WTC11 (cell line): Measurements from ENCODE around the gene GDF2. TPM values are rescaled to one million over a fixed set of nuclear protein-coding genes. Genes with fewer than 3 reads are reported as not detected.

Experiments
- ATAC-seq: fragments of 200-7000 bp; cut with Tn5 transposase; 2 replicates; pipeline ENCODE4 v1.10.0; 2021; ENCODE audit warnings: mild to moderate bottlenecking, moderate library complexity
- CTCF ChIA-PET: fragments of 300-600 bp; sonication (Branson Sonifier 250); formaldehyde crosslinking; loops from one replicate; lab custom pipeline; 2021; ENCODE audit warnings: antibody characterized with exemption; lab: Charles Lee
- POLR2A ChIA-PET: fragments of 350-600 bp; sonication (Branson Sonifier 250); formaldehyde crosslinking; loops from one replicate; lab custom pipeline; 2021; ENCODE audit warnings: antibody characterized with exemption; lab: Charles Lee
- DNase-seq: peaks from one replicate; pipeline ENCODE4 v3.0.0; 2021; ENCODE audit warnings: low spot score
- H3K27ac Mint-ChIP-seq: 2 replicates; pipeline ENCODE4 v1.8.0; 2021; ENCODE audit warnings: mixed read lengths
- H3K27me3 Mint-ChIP-seq: 2 replicates; pipeline ENCODE4 v1.8.0; 2021; ENCODE audit warnings: low read depth, mild to moderate bottlenecking, moderate library complexity, mixed read lengths
- H3K36me3 Mint-ChIP-seq: 2 replicates; pipeline ENCODE4 v1.8.0; 2021; ENCODE audit warnings: mixed read lengths
- H3K4me1 Mint-ChIP-seq: 2 replicates; pipeline ENCODE4 v1.8.0; 2022; ENCODE audit warnings: mixed read lengths
- H3K4me3 Mint-ChIP-seq: 2 replicates; pipeline ENCODE4 v1.8.0; 2021; ENCODE audit warnings: mild to moderate bottlenecking, moderate library complexity, mixed read lengths
- H3K9me3 Mint-ChIP-seq: 2 replicates; pipeline ENCODE4 v1.8.0; 2021; ENCODE audit warnings: mixed read lengths
- CBFB ChIP-seq: sonication (generic); formaldehyde crosslinking; IDR thresholded peaks from 2 replicates; pipeline ENCODE4 v1.8.1; 2022; ENCODE audit warnings: mild to moderate bottlenecking, low read depth, missing genetic modification reagents
- ESRRA ChIP-seq: sonication (generic); formaldehyde crosslinking; IDR thresholded peaks from 2 replicates; pipeline ENCODE4 v1.8.1; 2022; ENCODE audit warnings: mild to moderate bottlenecking, missing genetic modification reagents, borderline replicate concordance
- GABPB1 ChIP-seq: sonication (generic); formaldehyde crosslinking; IDR thresholded peaks from 2 replicates; pipeline ENCODE4 v1.8.1; 2023; ENCODE audit warnings: mild to moderate bottlenecking, missing genetic modification reagents
- IRF2 ChIP-seq: sonication (generic); formaldehyde crosslinking; IDR thresholded peaks from 2 replicates; pipeline ENCODE4 v1.8.0; 2022; ENCODE audit warnings: low read depth, missing genetic modification reagents, borderline replicate concordance
- NFE2L1 ChIP-seq: sonication (generic); formaldehyde crosslinking; IDR thresholded peaks from 2 replicates; pipeline ENCODE4 v1.8.1; 2023; ENCODE audit warnings: missing genetic modification reagents
- NR1H2 ChIP-seq: sonication (generic); formaldehyde crosslinking; IDR thresholded peaks from 2 replicates; pipeline ENCODE4 v1.9.0; 2021; ENCODE audit warnings: mild to moderate bottlenecking, moderate library complexity, missing genetic modification reagents
- NR3C1 ChIP-seq: sonication (generic); formaldehyde crosslinking; conservative IDR thresholded peaks from 2 replicates; pipeline ENCODE4 v1.8.1; 2023; ENCODE audit warnings: low read depth, mild to moderate bottlenecking, missing genetic modification reagents
- RELA ChIP-seq: sonication (generic); formaldehyde crosslinking; IDR thresholded peaks from 2 replicates; pipeline ENCODE4 v1.8.1; 2022; ENCODE audit warnings: missing genetic modification reagents, mild to moderate bottlenecking, borderline replicate concordance
- RORB ChIP-seq: fragments of 250-450 bp; sonication (Bioruptor Pico); IDR thresholded peaks from 2 replicates; pipeline ENCODE4 v1.9.0; 2021; ENCODE audit warnings: mild to moderate bottlenecking
- ZBTB21 ChIP-seq: sonication (generic); formaldehyde crosslinking; IDR thresholded peaks from 2 replicates; pipeline ENCODE4 v1.8.1; 2023; ENCODE audit warnings: mild to moderate bottlenecking, missing genetic modification reagents, borderline replicate concordance
- ZNF317 ChIP-seq: sonication (generic); formaldehyde crosslinking; IDR thresholded peaks from 2 replicates; pipeline ENCODE4 v1.8.1; 2023; ENCODE audit warnings: low read depth, mild to moderate bottlenecking, moderate library complexity, missing genetic modification reagents, borderline replicate concordance
- ZNF396 ChIP-seq: fragments of 250-450 bp; sonication (Bioruptor Pico); IDR thresholded peaks from 2 replicates; pipeline ENCODE4 v1.8.0; 2021; ENCODE audit warnings: mild to moderate bottlenecking, moderate library complexity, borderline replicate concordance
- total RNA-seq: library from RNA; stranded (reverse); gene quantifications from 3 replicates; pipeline ENCODE4 v1.2.3, GENCODE V29; 2021
- TF ChIP-seq, protein P1 (sequence below): sonication (generic); formaldehyde crosslinking; IDR thresholded peaks from 2 replicates; pipeline ENCODE4 v1.8.1; 2023; ENCODE audit warnings: mild to moderate bottlenecking, missing genetic modification reagents, borderline replicate concordance
- TF ChIP-seq, protein P2 (sequence below): fragments of 250-450 bp; sonication (Bioruptor Pico); IDR thresholded peaks from 2 replicates; pipeline ENCODE4 v1.9.0; 2021; ENCODE audit warnings: mild to moderate bottlenecking
- TF ChIP-seq, protein P3 (sequence below): sonication (generic); formaldehyde crosslinking; IDR thresholded peaks from 2 replicates; pipeline ENCODE4 v1.8.1; 2022; ENCODE audit warnings: low read depth, missing genetic modification reagents, borderline replicate concordance
- TF ChIP-seq, protein P4 (sequence below): sonication (generic); formaldehyde crosslinking; IDR thresholded peaks from 2 replicates; pipeline ENCODE4 v1.8.1; 2022; ENCODE audit warnings: low read depth, mild to moderate bottlenecking, moderate library complexity, missing genetic modification reagents, borderline replicate concordance
- TF ChIP-seq, protein P5 (sequence below): fragments of 250-450 bp; sonication (Bioruptor Pico); IDR thresholded peaks from 2 replicates; pipeline ENCODE4 v1.9.0; 2021; ENCODE audit warnings: moderate library complexity, mild to moderate bottlenecking, inconsistent platforms, borderline replicate concordance

Gene GDF2
- total RNA-seq, 1 experiment from 2014 or later = not detected

DNA sequence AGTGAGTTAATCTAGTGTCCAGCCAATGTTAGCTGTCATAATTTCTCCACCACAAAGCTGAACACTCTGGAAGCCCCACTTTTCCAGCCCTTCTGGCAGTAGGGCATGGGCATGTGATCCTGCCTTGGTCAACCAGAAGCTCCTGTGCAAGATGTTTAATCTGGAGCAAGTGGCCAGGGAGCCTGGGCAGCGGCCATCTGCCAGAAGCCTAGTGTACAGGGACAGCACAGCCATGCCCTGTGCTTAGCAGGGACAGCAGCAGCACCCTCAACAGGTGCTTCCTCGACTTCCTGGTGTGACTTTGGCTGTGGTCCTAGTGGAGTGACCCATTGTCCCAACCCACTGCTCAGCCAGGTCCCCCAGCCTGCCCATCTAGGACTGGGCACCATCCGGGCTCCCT is 36.2 kb downstream of the GDF2 start (continued):
- TF ChIP-seq, protein P1, sequence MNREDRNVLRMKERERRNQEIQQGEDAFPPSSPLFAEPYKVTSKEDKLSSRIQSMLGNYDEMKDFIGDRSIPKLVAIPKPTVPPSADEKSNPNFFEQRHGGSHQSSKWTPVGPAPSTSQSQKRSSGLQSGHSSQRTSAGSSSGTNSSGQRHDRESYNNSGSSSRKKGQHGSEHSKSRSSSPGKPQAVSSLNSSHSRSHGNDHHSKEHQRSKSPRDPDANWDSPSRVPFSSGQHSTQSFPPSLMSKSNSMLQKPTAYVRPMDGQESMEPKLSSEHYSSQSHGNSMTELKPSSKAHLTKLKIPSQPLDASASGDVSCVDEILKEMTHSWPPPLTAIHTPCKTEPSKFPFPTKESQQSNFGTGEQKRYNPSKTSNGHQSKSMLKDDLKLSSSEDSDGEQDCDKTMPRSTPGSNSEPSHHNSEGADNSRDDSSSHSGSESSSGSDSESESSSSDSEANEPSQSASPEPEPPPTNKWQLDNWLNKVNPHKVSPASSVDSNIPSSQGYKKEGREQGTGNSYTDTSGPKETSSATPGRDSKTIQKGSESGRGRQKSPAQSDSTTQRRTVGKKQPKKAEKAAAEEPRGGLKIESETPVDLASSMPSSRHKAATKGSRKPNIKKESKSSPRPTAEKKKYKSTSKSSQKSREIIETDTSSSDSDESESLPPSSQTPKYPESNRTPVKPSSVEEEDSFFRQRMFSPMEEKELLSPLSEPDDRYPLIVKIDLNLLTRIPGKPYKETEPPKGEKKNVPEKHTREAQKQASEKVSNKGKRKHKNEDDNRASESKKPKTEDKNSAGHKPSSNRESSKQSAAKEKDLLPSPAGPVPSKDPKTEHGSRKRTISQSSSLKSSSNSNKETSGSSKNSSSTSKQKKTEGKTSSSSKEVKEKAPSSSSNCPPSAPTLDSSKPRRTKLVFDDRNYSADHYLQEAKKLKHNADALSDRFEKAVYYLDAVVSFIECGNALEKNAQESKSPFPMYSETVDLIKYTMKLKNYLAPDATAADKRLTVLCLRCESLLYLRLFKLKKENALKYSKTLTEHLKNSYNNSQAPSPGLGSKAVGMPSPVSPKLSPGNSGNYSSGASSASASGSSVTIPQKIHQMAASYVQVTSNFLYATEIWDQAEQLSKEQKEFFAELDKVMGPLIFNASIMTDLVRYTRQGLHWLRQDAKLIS (CRISPR knock-in tag) = no peak
- TF ChIP-seq, protein P2, sequence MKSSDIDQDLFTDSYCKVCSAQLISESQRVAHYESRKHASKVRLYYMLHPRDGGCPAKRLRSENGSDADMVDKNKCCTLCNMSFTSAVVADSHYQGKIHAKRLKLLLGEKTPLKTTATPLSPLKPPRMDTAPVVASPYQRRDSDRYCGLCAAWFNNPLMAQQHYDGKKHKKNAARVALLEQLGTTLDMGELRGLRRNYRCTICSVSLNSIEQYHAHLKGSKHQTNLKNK (CRISPR knock-in tag) = no peak
- TF ChIP-seq IRF2 (CRISPR knock-in tag) (no peak), GABPB1 (CRISPR knock-in tag) (no peak)
- TF ChIP-seq, protein P3, sequence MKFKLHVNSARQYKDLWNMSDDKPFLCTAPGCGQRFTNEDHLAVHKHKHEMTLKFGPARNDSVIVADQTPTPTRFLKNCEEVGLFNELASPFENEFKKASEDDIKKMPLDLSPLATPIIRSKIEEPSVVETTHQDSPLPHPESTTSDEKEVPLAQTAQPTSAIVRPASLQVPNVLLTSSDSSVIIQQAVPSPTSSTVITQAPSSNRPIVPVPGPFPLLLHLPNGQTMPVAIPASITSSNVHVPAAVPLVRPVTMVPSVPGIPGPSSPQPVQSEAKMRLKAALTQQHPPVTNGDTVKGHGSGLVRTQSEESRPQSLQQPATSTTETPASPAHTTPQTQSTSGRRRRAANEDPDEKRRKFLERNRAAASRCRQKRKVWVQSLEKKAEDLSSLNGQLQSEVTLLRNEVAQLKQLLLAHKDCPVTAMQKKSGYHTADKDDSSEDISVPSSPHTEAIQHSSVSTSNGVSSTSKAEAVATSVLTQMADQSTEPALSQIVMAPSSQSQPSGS (CRISPR knock-in tag) = no peak

DNA sequence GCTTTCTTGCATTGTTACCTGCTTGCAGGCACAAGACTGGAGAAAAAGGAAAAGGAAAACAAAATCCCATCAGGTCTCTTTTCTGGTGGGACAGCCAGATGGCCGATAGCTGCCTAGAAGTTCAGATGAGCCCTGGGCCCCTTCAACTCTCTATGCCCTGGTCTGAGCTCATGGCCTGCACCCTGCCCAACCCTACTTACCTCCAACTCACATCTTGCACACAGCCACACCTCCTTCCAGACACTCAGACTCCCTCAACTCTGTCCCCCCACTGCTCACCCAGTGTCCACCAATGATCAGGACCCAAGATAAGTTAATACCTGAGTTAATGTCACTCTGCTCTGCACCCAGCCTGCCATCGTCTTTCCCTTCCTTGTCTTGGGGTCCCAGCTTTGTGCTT is 36.8 kb downstream of the GDF2 start:
- Mint-ChIP-seq H3K27me3 (no peaks in the 10 kb centered on the region), H3K27ac (no peak overlapping the region), H3K9me3 (no peaks in the 10 kb centered on the region), H3K4me3 (no peak overlapping the region), H3K4me1 (peaks cover 13% of the 10 kb centered on the region), H3K36me3 (no peaks in the 10 kb centered on the region)
- CTCF ChIA-PET = interaction anchor here (0.8 kb wide), 1 partner anchor 19 kb away, joined by 3 read pairs; no protein-coding TSS in a partner anchor
- POLR2A ChIA-PET = no interaction called here
- ATAC-seq (no peak), DNase-seq (no peak)
- TF ChIP-seq ZNF317 (CRISPR knock-in tag) = no peak
- TF ChIP-seq, protein P3 (CRISPR knock-in tag) = no peak
- no peak for TF ChIP-seq GABPB1 (CRISPR knock-in tag)
- TF ChIP-seq NR1H2 = no peak
- TF ChIP-seq NR3C1 (CRISPR knock-in tag) = no peak
- no peak for TF ChIP-seq ZBTB21 (CRISPR knock-in tag)
- TF ChIP-seq RELA (CRISPR knock-in tag) = no peak
- no peak for TF ChIP-seq RORB (CRISPR knock-in tag)
- TF ChIP-seq CBFB = no peak
- TF ChIP-seq, protein P4, sequence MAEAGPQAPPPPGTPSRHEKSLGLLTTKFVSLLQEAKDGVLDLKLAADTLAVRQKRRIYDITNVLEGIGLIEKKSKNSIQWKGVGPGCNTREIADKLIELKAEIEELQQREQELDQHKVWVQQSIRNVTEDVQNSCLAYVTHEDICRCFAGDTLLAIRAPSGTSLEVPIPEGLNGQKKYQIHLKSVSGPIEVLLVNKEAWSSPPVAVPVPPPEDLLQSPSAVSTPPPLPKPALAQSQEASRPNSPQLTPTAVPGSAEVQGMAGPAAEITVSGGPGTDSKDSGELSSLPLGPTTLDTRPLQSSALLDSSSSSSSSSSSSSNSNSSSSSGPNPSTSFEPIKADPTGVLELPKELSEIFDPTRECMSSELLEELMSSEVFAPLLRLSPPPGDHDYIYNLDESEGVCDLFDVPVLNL (CRISPR knock-in tag) = no peak

DNA sequence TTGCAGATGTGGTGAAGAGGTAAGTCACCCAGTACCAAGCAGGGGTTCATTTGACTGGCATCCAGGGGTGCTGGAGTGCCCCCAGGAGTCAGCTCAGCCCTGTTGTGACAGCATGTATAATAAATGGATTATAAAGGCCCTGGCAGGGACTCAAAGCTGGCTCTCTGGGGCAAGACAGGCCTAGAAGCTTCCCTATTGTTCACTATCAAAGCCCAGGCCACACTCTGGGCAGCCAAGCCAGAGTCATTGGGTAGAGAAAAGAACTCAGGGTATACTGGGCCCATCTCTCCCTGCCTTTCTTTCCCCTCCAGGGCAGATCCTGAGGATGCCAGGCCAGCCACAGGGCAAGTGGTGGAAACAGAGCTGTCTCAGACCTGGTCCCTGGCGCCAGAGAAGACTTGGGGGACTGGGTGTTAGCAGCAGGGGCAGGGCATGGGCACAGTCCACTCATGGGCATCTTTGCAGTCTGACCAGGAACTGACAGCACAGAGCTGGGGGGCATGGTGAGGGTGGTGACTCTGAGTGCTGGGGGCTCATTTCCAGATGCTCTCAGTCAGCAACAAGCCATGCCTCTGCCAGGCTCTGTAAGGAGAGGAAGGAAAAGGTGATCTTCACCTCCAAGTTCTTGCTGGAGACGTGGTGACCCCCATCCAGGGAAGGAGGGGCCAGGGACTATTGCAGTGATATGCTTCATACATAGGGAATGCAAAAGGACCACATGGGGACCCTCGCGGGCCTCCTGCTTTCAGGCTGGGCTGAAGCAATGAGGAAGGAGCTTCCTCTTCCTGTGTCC is 37.6 kb downstream of the GDF2 start:
- no peak for ATAC-seq
- ChIA-PET POLR2A (no interaction called here), CTCF (interaction anchor here (2.7 kb wide), 1 partner anchor 18 kb away, joined by 17 read pairs; no protein-coding TSS in a partner anchor)
- Mint-ChIP-seq H3K36me3 (no peaks in the 10 kb centered on the region), H3K27me3 (no peaks in the 10 kb centered on the region), H3K27ac (no peak overlapping the region), H3K9me3 (no peaks in the 10 kb centered on the region), H3K4me3 (no peak overlapping the region), H3K4me1 (peaks cover 20% of the 10 kb centered on the region)
- no peak for DNase-seq
- TF ChIP-seq ESRRA (CRISPR knock-in tag) (no peak), NFE2L1 (CRISPR knock-in tag) (no peak), ZNF396 (no peak)
- TF ChIP-seq, protein P5, sequence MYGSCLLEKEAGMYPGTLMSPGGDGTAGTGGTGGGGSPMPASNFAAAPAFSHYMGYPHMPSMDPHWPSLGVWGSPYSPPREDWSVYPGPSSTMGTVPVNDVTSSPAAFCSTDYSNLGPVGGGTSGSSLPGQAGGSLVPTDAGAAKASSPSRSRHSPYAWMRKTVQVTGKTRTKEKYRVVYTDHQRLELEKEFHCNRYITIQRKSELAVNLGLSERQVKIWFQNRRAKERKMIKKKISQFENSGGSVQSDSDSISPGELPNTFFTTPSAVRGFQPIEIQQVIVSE (CRISPR knock-in tag) = no peak
- TF ChIP-seq, protein P1 (CRISPR knock-in tag) = no peak
